CD8-positive, alpha-beta memory T cell (primary cell): ENCODE results near the gene RBMX2. TPM values are rescaled to one million over a fixed set of nuclear protein-coding genes. Genes with fewer than 3 reads are reported as not detected.

Experiments
- CTCF ChIA-PET: fragments of 350-600 bp; sonication (Branson Sonifier 250); formaldehyde crosslinking; loops from one replicate; lab custom pipeline; 2021; ENCODE audit warnings: antibody characterized with exemption; lab: Charles Lee
- POLR2A ChIA-PET: fragments of 350-600 bp; sonication (Branson Sonifier 250); formaldehyde crosslinking; loops from one replicate; lab custom pipeline; 2021; ENCODE audit warnings: antibody characterized with exemption; lab: Charles Lee
- DNase-seq, 5 donors: peaks; one replicate each; pipeline versions ENCODE4 v3.0.0 to v3.0.0-alpha.2; 2020 to 2022; ENCODE audit warnings: mixed read lengths in 1 of 5
- H3K27ac ChIP-seq: one replicate; pipeline ENCODE4 v1.7.0; 2013; ENCODE audit warnings: low read depth, mild to moderate bottlenecking, low read length, moderate library complexity
- H3K27me3 ChIP-seq: 2 replicates; pipeline ENCODE4 v1.7.0; 2013; ENCODE audit warnings: low read length, mild to moderate bottlenecking; ENCODE audit not compliant: insufficient read depth, poor library complexity, severe bottlenecking
- H3K36me3 ChIP-seq: 2 replicates; pipeline ENCODE4 v1.7.0; 2013; ENCODE audit warnings: mild to moderate bottlenecking, low read length, moderate library complexity; ENCODE audit not compliant: insufficient read depth
- H3K4me1 ChIP-seq: 2 replicates; pipeline ENCODE4 v1.7.0; 2013; ENCODE audit warnings: mild to moderate bottlenecking, low read length, moderate library complexity; ENCODE audit not compliant: insufficient read depth
- H3K4me3 ChIP-seq: 2 replicates; pipeline ENCODE4 v1.7.0; 2013; ENCODE audit warnings: mild to moderate bottlenecking, low read length
- H3K9me3 ChIP-seq: 2 replicates; pipeline ENCODE4 v1.7.0; 2013; ENCODE audit warnings: mild to moderate bottlenecking, low read length
- H3K27ac Mint-ChIP-seq, 8 donors: one replicate each; pipeline ENCODE4 v1.8.0; 2020 to 2021; ENCODE audit warnings: mixed read lengths in 8 of 8, mild to moderate bottlenecking in 6 of 8, inconsistent platforms in 3 of 8, moderate library complexity in 3 of 8
- H3K27me3 Mint-ChIP-seq, 2 donors: one replicate each; pipeline ENCODE4 v1.8.0; 2020 to 2021; ENCODE audit warnings: mixed read lengths in 2 of 2, mild to moderate bottlenecking in 1 of 2, moderate library complexity in 1 of 2
- H3K36me3 Mint-ChIP-seq, 3 donors: one replicate each; pipeline ENCODE4 v1.8.0; 2020 to 2021; ENCODE audit warnings: mixed read lengths in 3 of 3, inconsistent platforms in 1 of 3, mild to moderate bottlenecking in 1 of 3
- H3K4me1 Mint-ChIP-seq, 3 donors: one replicate each; pipeline ENCODE4 v1.8.0; 2020 to 2021; ENCODE audit warnings: mixed read lengths in 3 of 3, inconsistent platforms in 1 of 3, mild to moderate bottlenecking in 1 of 3
- H3K4me3 Mint-ChIP-seq, 7 donors: one replicate each; pipeline ENCODE4 v1.8.0; 2020 to 2021; ENCODE audit warnings: mixed read lengths in 7 of 7, mild to moderate bottlenecking in 6 of 7, moderate library complexity in 4 of 7, inconsistent platforms in 2 of 7
- H3K9me3 Mint-ChIP-seq, 5 donors: one replicate each; pipeline ENCODE4 v1.8.0; 2020 to 2022; ENCODE audit warnings: mixed read lengths in 5 of 5, mild to moderate bottlenecking in 3 of 5, moderate library complexity in 2 of 5, inconsistent platforms in 1 of 5
- polyA plus RNA-seq: library from polyadenylated mRNA; unstranded; fragments of 300-500 nt; fragmentation: Illumina TruSeq; gene quantifications from one replicate; pipeline ENCODE4 v1.2.3, GENCODE V29; 2021
- total RNA-seq, 2 experiments: library from RNA; stranded (reverse); gene quantifications; one replicate each; pipeline ENCODE4 v1.2.3, GENCODE V29; 2021

RBMX2 gene
- total and polyA plus RNA-seq, 3 experiments from 2014 or later, result 25.7 to 29.8 (median 29.2) TPM

- H3K36me3 ChIP-seq, result no peaks in the 10 kb centered on the region
- POLR2A ChIA-PET, result no interaction called here
- H3K27me3 ChIP-seq, result no peaks in the 10 kb centered on the region
- H3K36me3 Mint-ChIP-seq, result no peaks in the 10 kb centered on the region
- DNase-seq, result no peak
- no peaks in the 10 kb centered on the region for H3K4me1 ChIP-seq
- H3K4me3 Mint-ChIP-seq, result no peak overlapping the region
- no peaks in the 10 kb centered on the region for H3K4me1 Mint-ChIP-seq
- H3K9me3 ChIP-seq, result no peaks in the 10 kb centered on the region
- no peak overlapping the region for H3K27ac Mint-ChIP-seq
- CTCF ChIA-PET, result no interaction called here
- no peak overlapping the region for H3K27ac ChIP-seq
- H3K4me3 ChIP-seq, result no peak overlapping the region
- peaks cover 13 to 26% of the 10 kb centered on the region in 2 donors for H3K27me3 Mint-ChIP-seq
- H3K9me3 Mint-ChIP-seq, result peaks cover 0 to 2% (median 0%) of the 10 kb centered on the region in 5 donors
Observed at GRCh38 chrX:130395341-130395740, 6.4 kb upstream of the RBMX2 start.

- Histone ChIP-seq H3K4me3 (peak overlapping the region; percentile 94), H3K27me3 (no peaks in the 10 kb centered on the region), H3K9me3 (no peaks in the 10 kb centered on the region), H3K36me3 (peaks cover 10% of the 10 kb centered on the region), H3K4me1 (peaks cover 5% of the 10 kb centered on the region), H3K27ac (peak overlapping the region; percentile 79)
- H3K36me3 Mint-ChIP-seq, result peaks cover 0 to 33% (median 0%) of the 10 kb centered on the region in 3 donors
- peaks cover 18 to 39% (median 22%) of the 10 kb centered on the region in 3 donors for H3K4me1 Mint-ChIP-seq
- ChIA-PET CTCF (no interaction called here), POLR2A (no interaction called here)
- peaks cover 1 to 7% of the 10 kb centered on the region in 2 donors for H3K27me3 Mint-ChIP-seq
- H3K27ac Mint-ChIP-seq, result peak overlapping the region; percentile 71 to 98 (median 90)
- peak overlapping the region; percentile 84 to 97 (median 88) for H3K4me3 Mint-ChIP-seq
- no peak for DNase-seq
- no peaks in the 10 kb centered on the region for H3K9me3 Mint-ChIP-seq
Observed at GRCh38 chrX:130402208-130402684, 459 bp downstream of the RBMX2 start.

- H3K27me3 Mint-ChIP-seq, result peaks cover 0 to 7% of the 10 kb centered on the region in 2 donors
- CTCF ChIA-PET, result no interaction called here
Observed at GRCh38 chrX:130413415-130413814, 11.6 kb downstream of the RBMX2 start.

DNA sequence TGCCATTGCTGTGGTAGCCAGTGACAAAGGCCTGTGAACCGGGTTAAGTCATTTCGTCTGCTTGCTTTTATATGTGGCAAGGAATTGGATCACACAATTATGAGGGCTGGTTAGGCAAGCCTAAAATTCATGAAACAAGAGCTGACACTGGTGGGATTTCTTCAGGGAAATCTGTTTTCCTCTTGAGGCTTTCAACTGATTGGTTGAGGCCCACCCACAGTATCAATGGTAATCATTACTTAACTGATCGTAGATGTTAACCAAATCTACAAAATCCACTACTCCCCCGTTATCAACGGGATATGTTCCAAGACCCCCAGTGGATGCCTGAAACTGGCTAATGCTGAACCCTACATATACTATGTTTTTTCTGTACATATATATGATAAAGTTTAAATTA is 13.0 kb downstream of the RBMX2 start:
- Histone ChIP-seq H3K4me1 (no peaks in the 10 kb centered on the region), H3K4me3 (no peak overlapping the region), H3K36me3 (peaks cover 2% of the 10 kb centered on the region), H3K27me3 (no peaks in the 10 kb centered on the region), H3K9me3 (no peaks in the 10 kb centered on the region), H3K27ac (no peak overlapping the region)
- H3K4me3 Mint-ChIP-seq, result no peak overlapping the region
- POLR2A ChIA-PET, result interaction anchor here (0.5 kb wide), 1 partner anchor 1572 kb away, joined by 3 read pairs; no protein-coding TSS in a partner anchor
- peaks cover 0 to 38% (median 3%) of the 10 kb centered on the region in 3 donors for H3K36me3 Mint-ChIP-seq
- H3K4me1 Mint-ChIP-seq, result peaks cover 8 to 19% (median 9%) of the 10 kb centered on the region in 3 donors
- no peaks in the 10 kb centered on the region for H3K9me3 Mint-ChIP-seq
- H3K27ac Mint-ChIP-seq, result no peak overlapping the region
- H3K27me3 Mint-ChIP-seq, result peaks cover 0 to 7% of the 10 kb centered on the region in 2 donors
- DNase-seq, result no peak
- CTCF ChIA-PET, result no interaction called here

More at GRCh38 chrX:130413415-130413814, 11.6 kb downstream of the RBMX2 start:
- no peak overlapping the region for H3K27ac ChIP-seq
- no peak for DNase-seq
- peaks cover 0 to 47% (median 3%) of the 10 kb centered on the region in 3 donors for H3K36me3 Mint-ChIP-seq
- no peaks in the 10 kb centered on the region for H3K9me3 ChIP-seq
- H3K27me3 ChIP-seq, result no peaks in the 10 kb centered on the region
- no peaks in the 10 kb centered on the region for H3K4me1 ChIP-seq
- no peaks in the 10 kb centered on the region for H3K9me3 Mint-ChIP-seq
- H3K4me1 Mint-ChIP-seq, result peaks cover 8 to 19% (median 9%) of the 10 kb centered on the region in 3 donors
- H3K4me3 Mint-ChIP-seq, result no peak overlapping the region
- H3K36me3 ChIP-seq, result peaks cover 7% of the 10 kb centered on the region
- H3K27ac Mint-ChIP-seq, result peak overlapping the region in 1 of 8 donors; percentile 7
- POLR2A ChIA-PET, result no interaction called here
- H3K4me3 ChIP-seq, result no peak overlapping the region

GRCh38 chrX:130415201-130415600 is 13.4 kb downstream of the RBMX2 start:
- POLR2A ChIA-PET, result no interaction called here
- Histone ChIP-seq H3K36me3 (no peaks in the 10 kb centered on the region), H3K4me1 (no peaks in the 10 kb centered on the region), H3K4me3 (no peak overlapping the region), H3K27ac (no peak overlapping the region), H3K9me3 (no peaks in the 10 kb centered on the region), H3K27me3 (no peaks in the 10 kb centered on the region)
- Mint-ChIP-seq H3K27me3 (peaks cover 0 to 7% of the 10 kb centered on the region in 2 donors), H3K36me3 (peaks cover 0 to 34% (median 3%) of the 10 kb centered on the region in 3 donors), H3K4me3 (no peak overlapping the region), H3K4me1 (peaks cover 8 to 19% (median 9%) of the 10 kb centered on the region in 3 donors), H3K9me3 (no peaks in the 10 kb centered on the region), H3K27ac (peak overlapping the region in 1 of 8 donors; percentile 29)
- DNase-seq, result no peak
- CTCF ChIA-PET, result no interaction called here

DNA sequence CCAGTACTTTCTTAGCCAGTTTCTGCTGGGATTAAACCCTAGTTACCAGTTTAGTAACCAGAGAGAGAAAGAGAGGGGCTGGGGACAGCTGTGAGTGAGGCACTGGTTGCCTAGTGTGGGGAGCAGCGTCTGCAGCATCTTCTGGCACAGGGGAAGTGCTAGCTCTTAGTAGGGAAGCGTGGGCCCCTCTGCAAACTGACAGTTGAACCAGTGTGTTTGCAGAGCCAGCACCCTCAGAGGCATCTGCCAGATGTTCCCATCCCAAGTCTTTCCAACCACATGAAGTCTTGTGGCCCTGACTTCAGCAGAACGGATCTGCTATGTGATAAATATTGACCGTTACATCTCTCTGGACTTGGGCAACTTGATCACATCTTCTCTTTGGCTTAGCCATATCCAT is 15.0 kb downstream of the RBMX2 start:
- Histone ChIP-seq H3K4me1 (no peaks in the 10 kb centered on the region), H3K36me3 (no peaks in the 10 kb centered on the region), H3K4me3 (no peak overlapping the region), H3K9me3 (no peaks in the 10 kb centered on the region), H3K27ac (no peak overlapping the region), H3K27me3 (no peaks in the 10 kb centered on the region)
- Mint-ChIP-seq H3K4me3 (no peak overlapping the region), H3K9me3 (no peaks in the 10 kb centered on the region), H3K27ac (no peak overlapping the region), H3K36me3 (peaks cover 0 to 21% (median 0%) of the 10 kb centered on the region in 3 donors), H3K4me1 (peaks cover 8 to 19% (median 9%) of the 10 kb centered on the region in 3 donors), H3K27me3 (peaks cover 0 to 3% of the 10 kb centered on the region in 2 donors)
- ChIA-PET POLR2A (no interaction called here), CTCF (no interaction called here)
- no peak for DNase-seq

DNA sequence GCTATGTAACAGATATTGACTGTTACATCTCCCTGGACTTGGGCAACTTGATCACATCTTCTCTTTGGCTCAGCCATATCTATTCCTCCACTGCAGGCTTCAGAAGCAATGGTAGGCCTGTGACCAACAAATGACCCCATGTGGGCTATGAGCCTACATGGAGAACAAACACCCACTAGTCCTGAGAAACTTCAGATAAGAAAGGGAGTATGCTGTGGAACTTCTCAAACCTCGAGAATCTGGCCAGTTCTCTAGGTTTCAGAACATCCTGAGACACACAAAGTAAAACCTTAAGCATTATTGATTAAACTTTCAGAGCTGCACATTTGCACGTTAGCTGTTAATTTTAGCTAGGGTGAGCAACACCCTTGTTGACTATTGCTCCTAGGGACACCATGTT is 16.3 kb downstream of the RBMX2 start:
- Mint-ChIP-seq H3K9me3 (no peaks in the 10 kb centered on the region), H3K27ac (no peak overlapping the region), H3K4me3 (no peak overlapping the region), H3K4me1 (peaks cover 8 to 19% (median 9%) of the 10 kb centered on the region in 3 donors), H3K27me3 (peaks cover 0 to 6% of the 10 kb centered on the region in 2 donors), H3K36me3 (peaks cover 0 to 11% (median 0%) of the 10 kb centered on the region in 3 donors)
- Histone ChIP-seq H3K4me1 (no peaks in the 10 kb centered on the region), H3K4me3 (no peak overlapping the region), H3K27ac (no peak overlapping the region), H3K36me3 (no peaks in the 10 kb centered on the region), H3K27me3 (no peaks in the 10 kb centered on the region), H3K9me3 (no peaks in the 10 kb centered on the region)
- ChIA-PET POLR2A (no interaction called here), CTCF (no interaction called here)
- no peak for DNase-seq

- ChIA-PET POLR2A (no interaction called here), CTCF (no interaction called here)
- Histone ChIP-seq H3K27me3 (no peaks in the 10 kb centered on the region), H3K4me1 (no peaks in the 10 kb centered on the region), H3K4me3 (no peak overlapping the region), H3K27ac (no peak overlapping the region), H3K36me3 (no peaks in the 10 kb centered on the region), H3K9me3 (no peaks in the 10 kb centered on the region)
- H3K9me3 Mint-ChIP-seq, result no peaks in the 10 kb centered on the region
- peaks cover 0 to 7% (median 0%) of the 10 kb centered on the region in 3 donors for H3K36me3 Mint-ChIP-seq
- H3K27ac Mint-ChIP-seq, result no peak overlapping the region
- DNase-seq, result no peak
- H3K4me1 Mint-ChIP-seq, result peaks cover 8 to 19% (median 9%) of the 10 kb centered on the region in 3 donors
- peaks cover 0 to 6% of the 10 kb centered on the region in 2 donors for H3K27me3 Mint-ChIP-seq
- no peak overlapping the region for H3K4me3 Mint-ChIP-seq
Observed at GRCh38 chrX:130418740-130419139, 17.0 kb downstream of the RBMX2 start.
